ENCODE results near the gene VAC14.
"Not testable (repeated sequence)": the region's sequence is repeated elsewhere in the genome, so short reads cannot be mapped to it uniquely, and the experiment has no call there.

The VAC14 gene

GRCh38 chr16:70658921-70659320 is 142.0 kb downstream of the VAC14 start:
- no peak for DNase-seq

- no peak for DNase-seq
Observed at GRCh38 chr16:70657956-70658355, 143.0 kb downstream of the VAC14 start.

- no peak for DNase-seq
Observed at GRCh38 chr16:70656712-70657263, 144.2 kb downstream of the VAC14 start.

DNA sequence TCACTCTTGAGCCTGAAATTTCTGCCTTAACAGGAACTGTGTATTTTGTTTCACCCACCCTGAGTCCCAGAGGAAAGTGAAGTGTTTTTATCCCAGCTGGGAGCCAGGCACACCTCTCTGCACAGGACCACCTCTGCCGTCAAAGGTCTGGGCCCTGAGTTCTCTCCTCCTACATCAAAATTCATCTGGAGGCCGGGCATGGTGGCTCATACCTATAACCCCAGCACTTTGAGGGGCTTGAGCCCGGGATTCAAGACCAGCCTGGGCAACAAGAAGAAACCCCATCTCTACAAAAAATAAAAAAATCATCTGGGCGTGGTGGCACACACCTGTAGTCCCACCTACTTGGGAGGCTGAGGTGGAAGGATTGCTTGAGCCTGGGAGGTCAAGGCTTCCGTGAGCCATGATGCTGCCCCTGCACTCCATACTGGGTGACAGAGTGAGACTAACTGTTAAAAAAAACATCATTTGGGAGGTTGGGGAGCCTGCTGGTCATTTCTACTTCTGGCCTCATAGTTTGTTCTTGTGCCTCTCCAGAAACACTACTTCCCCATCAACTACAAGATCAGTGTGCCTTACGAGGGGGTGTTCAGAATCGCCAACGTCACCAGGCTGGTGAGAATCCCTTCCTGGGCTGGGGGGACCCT is 144.8 kb downstream of the VAC14 start:
- no peak for DNase-seq

- DNase-seq = peak; percentile 93
Observed at GRCh38 chr16:70653809-70654771, 146.9 kb downstream of the VAC14 start.

GRCh38 chr16:70653406-70653805 is 147.6 kb downstream of the VAC14 start:
- DNase-seq = no peak

DNA sequence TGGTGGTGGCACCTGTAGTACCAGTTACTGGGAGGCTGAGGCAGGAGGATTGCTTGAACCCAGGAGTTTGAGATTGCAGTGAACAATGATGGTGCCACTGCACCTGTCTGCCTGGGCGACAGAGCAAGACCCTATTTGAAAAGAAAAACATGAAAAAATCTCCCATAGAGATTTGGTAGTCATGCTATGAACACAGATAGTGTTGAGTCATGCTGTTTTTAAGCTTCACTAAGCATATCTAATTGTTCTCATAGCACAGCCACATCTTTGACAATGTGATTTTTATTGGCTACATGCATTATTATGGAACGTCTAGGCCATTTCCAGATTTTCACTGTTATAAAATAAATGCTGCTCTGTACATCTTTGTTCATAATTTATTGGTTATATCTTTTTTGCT is 148.6 kb downstream of the VAC14 start:
- DNase-seq = no peak

DNA sequence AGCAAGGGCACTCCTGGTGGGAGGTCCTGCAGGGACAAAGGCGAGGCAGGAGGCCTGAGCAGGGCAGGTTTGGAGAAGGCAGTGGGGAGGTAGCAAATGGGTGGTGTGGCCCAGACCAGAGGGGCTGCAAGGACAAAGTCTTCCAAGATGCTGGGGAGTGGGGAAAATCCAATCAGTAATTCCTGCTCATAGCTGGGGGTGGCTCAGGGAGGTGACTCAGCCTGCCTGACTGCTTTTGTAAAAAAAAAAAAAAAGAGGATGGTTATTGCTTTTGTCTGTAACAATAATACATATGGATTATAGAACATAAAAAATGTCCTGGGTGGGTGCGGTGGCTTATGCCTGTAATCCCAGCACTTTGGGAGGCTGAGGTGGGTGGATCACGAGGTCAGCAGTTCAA is 149.4 kb downstream of the VAC14 start:
- no peak for DNase-seq

DNA sequence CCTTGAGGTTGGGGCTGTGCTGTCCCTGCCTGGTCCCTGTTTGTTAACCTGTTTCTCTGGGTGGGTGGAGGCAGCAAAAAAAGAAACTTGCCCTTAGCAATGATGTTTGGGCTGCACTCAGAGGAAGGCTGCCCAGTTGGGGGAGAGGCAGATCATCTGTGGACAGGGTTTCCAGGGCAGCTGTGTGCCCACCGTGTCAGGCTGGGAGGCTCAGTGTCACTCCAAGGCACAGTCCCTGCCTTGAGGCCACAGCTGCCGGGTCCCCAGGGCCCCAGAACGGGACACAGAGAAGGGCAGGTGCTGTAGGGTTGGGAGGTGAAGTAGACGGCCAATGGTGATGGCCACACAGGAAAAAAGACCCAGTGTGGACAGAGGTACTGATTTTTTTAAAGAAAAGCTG is 150.7 kb downstream of the VAC14 start:
- DNase-seq = no peak

GRCh38 chr16:70649300-70649699 is 151.7 kb downstream of the VAC14 start:
- DNase-seq = no peak

DNA sequence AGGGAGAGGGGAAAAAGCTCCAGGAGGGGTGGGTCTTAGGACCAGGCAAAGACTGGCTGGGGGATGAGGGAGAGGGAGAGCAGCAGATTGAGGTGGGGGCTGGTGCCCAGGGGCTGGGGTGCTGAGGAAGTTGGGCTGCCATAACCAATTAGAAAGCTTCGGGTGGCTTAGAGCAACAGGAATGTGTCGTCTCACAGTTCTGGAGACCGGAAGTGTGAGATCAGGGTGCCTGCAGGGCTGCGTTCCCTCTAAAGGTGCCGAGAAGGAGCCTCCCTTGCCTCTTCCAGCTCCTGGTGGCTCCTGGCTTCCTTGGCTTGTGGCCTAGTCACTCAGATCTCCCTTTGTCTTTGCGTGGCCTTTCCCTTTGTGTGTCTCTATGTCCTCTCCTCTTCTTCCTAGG is 152.4 kb downstream of the VAC14 start:
- no peak for DNase-seq

DNA sequence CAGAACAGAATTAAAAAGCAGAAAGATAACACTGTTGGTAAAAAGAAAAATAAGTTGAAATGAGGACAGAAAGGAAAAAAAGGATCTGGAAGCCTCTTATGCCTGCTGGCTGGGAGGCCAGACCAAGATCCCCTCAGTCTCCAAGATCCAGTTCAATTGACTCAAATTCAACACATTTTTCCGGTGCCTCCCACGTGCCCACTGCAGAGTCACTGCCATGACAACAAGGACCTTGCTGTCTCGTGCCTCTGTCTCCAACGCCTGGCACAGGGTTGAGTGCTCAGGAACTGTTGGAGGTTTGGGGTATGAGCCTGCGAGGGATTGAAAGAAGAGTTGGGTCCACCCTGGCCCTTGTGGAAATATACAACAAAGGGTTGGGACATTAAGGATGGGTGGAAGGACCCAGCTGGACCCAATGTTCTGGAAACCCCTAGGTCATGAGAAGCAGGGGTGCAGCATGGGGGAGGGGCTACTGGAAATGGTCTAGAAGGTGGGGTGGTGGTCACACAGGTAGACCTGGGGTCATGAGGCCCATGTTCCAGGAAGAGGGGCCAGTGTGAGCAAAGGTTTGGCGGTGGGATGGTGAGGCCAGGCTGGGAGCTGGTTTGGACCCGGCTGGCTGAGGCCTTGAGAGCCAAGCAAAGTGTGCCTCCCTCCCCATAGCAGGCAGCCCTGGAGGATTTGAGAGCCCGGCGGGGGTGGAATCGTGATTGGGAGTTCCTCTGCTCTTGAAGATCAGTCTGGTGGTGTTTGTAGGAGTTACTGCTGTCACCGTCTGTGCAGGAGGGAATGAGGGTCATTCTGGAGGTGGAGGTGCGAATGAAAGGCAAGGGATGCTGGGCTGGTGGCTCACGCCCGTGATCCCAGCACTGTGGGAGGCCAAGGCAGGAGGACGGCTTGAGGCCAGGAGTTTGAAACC is 153.3 kb downstream of the VAC14 start:
- DNase-seq = no peak

DNA sequence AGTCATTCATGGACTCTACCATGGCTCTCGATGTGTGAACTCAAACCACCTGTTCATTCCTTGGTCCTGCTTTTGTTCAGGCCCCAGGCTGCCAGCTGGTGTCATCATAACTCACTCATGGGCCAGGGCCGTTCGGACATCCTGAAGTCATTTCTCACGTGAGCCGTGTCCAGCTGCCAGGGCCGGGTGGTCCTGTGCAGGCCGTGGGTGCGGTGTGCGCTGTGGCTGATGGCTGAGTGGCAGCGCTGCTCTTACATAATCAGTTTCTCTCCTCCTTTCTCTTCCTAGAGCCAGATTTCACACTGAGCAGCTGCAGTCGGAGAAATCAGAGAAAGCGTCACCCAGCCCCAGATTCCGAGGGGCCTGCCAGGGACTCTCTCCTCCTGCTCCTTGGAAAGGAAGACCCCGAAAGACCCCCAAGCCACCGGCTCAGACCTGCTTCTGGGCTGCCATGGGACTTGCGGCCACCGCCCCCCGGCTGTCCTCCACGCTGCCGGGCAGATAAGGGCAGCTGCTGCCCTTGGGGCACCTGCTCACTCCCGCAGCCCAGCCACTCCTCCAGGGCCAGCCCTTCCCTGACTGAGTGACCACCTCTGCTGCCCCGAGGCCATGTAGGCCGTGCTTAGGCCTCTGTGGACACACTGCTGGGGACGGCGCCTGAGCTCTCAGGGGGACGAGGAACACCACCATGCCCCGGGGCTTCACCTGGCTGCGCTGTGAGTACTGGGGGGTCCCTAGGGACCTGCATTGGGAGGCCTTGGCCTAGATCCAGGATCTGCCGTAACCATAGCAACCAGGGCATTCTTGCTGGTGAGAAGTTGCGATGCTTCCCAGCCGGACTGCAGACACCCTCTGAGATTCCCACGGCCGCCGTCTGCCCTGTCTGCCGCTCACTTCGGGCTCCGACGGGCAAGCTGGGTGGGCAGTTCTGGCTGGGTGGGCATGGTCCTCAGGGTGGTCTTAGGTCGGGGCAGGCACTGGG is 154.4 kb downstream of the VAC14 start, which contains the start of gene IL34:
IL34 (plus strand) TSS at position 300 of the 982 bp plus-strand sequence; CDS start at position 689, 389 bp downstream.
- DNase-seq = peak; percentile 84

GRCh38 chr16:70644763-70645597 is 156.0 kb downstream of the VAC14 start:
- no peak for DNase-seq

- DNase-seq = not testable (repeated sequence)
Observed at GRCh38 chr16:70643264-70643663, 157.7 kb downstream of the VAC14 start.

DNA sequence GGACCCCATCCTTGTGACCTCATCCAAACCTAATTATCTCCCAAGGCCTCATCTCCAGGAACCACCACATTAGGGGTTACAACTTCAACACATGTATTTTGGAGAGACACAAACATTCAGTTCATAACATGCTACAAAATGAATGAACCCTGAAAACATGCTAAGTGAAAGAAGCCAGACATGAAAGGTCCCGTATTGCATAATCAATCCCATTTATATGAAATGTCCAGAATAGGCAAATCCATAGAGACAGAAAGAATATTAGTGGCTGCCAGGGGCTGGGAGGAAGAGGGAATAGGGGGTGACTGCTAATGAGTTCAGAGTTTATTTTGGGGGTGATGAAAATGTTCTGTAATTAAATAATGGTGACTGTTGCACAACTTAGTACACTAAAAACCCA is 158.3 kb downstream of the VAC14 start:
- no peak for DNase-seq

GRCh38 chr16:70638814-70639792 is 161.9 kb downstream of the VAC14 start:
- DNase-seq = no peak
